BJ (cell line): ENCODE results near the gene HS6ST3. TPM values are rescaled to one million over a fixed set of nuclear protein-coding genes. Genes with fewer than 3 reads are reported as not detected.
A peak's percentile ranks its signal among the peaks of the same experiment; 100 is the strongest.

Experiments
- CTCF ChIA-PET: fragments of 350-600 bp; formaldehyde crosslinking; extraction: SDS; loops from one replicate; lab custom pipeline; 2021; ENCODE audit warnings: antibody characterized with exemption, inconsistent platforms; lab: Yijun Ruan, JAX
- POLR2A ChIA-PET: fragments of 300-600 bp; sonication (Branson Sonifier 250); formaldehyde crosslinking; extraction: SDS; loops from one replicate; lab custom pipeline; 2021; ENCODE audit warnings: antibody characterized with exemption; lab: Charles Lee
- DNase-seq: peaks from one replicate; pipeline ENCODE4 v3.0.0-alpha.2; 2011; ENCODE audit warnings: low read depth
- H3K27me3 ChIP-seq: 2 replicates; pipeline ENCODE4 v1.6.0; 2011; ENCODE audit warnings: low read length; ENCODE audit not compliant: control insufficient read depth, insufficient read depth
- H3K36me3 ChIP-seq: 2 replicates; pipeline ENCODE4 v1.5.1; 2011; ENCODE audit warnings: low read length; ENCODE audit not compliant: control insufficient read depth, insufficient read depth
- H3K4me3 ChIP-seq: 2 replicates; pipeline ENCODE4 v1.5.1; 2011; ENCODE audit warnings: low read depth, mild to moderate bottlenecking, control low read depth, low read length
- polyA plus RNA-seq: library from polyadenylated mRNA; depleted of rRNA; stranded (reverse); fragments of >200 nt; gene quantifications from 2 replicates; pipeline ENCODE4 v1.2.3, GENCODE V29; 2011
- TF ChIP-seq, protein P1 (sequence below): IDR thresholded peaks from 2 replicates; pipeline ENCODE4 v1.5.1; 2011; ENCODE audit warnings: low read depth, mild to moderate bottlenecking, control low read depth, inconsistent platforms, low read length, moderate library complexity; ENCODE audit not compliant: insufficient read depth

The HS6ST3 gene
- polyA plus RNA-seq, 1 experiment = not detected

DNA sequence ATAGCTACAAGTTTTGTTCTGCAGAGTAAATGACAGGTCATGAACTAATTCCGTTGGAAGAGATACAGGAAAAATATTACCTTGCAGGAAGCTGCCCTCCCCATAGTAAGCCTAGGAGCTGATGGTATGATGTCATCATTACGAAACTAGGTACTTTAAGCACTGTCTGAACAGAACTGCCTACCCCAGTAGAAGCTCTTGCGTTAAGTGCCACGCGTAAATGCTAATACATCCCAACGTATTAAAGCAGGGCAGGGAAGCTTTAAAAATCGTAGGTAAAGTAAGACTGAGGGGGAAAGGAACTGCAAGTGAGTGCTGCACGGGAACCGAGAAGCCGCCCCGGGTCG is 37.3 kb upstream of the HS6ST3 start:
- CTCF ChIA-PET = interaction anchor here (1.0 to 1.5 kb wide), 4 partner anchors 19 to 33 kb away, joined by 4 to 7 read pairs (median 4); no protein-coding TSS in a partner anchor
- no peaks in the 10 kb centered on the region for H3K36me3 ChIP-seq
- peak; percentile 7 for DNase-seq
- TF ChIP-seq, protein P1, sequence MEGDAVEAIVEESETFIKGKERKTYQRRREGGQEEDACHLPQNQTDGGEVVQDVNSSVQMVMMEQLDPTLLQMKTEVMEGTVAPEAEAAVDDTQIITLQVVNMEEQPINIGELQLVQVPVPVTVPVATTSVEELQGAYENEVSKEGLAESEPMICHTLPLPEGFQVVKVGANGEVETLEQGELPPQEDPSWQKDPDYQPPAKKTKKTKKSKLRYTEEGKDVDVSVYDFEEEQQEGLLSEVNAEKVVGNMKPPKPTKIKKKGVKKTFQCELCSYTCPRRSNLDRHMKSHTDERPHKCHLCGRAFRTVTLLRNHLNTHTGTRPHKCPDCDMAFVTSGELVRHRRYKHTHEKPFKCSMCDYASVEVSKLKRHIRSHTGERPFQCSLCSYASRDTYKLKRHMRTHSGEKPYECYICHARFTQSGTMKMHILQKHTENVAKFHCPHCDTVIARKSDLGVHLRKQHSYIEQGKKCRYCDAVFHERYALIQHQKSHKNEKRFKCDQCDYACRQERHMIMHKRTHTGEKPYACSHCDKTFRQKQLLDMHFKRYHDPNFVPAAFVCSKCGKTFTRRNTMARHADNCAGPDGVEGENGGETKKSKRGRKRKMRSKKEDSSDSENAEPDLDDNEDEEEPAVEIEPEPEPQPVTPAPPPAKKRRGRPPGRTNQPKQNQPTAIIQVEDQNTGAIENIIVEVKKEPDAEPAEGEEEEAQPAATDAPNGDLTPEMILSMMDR = no peak
- POLR2A ChIA-PET = interaction anchor here (0.6 kb wide), 3 partner anchors 12 to 762 kb away, joined by 3 to 4 read pairs (median 3); no protein-coding TSS in a partner anchor
- peak overlapping the region; percentile 94 for H3K4me3 ChIP-seq
- H3K27me3 ChIP-seq = no peaks in the 10 kb centered on the region; the same call in 1 of the 2 replicates

DNA sequence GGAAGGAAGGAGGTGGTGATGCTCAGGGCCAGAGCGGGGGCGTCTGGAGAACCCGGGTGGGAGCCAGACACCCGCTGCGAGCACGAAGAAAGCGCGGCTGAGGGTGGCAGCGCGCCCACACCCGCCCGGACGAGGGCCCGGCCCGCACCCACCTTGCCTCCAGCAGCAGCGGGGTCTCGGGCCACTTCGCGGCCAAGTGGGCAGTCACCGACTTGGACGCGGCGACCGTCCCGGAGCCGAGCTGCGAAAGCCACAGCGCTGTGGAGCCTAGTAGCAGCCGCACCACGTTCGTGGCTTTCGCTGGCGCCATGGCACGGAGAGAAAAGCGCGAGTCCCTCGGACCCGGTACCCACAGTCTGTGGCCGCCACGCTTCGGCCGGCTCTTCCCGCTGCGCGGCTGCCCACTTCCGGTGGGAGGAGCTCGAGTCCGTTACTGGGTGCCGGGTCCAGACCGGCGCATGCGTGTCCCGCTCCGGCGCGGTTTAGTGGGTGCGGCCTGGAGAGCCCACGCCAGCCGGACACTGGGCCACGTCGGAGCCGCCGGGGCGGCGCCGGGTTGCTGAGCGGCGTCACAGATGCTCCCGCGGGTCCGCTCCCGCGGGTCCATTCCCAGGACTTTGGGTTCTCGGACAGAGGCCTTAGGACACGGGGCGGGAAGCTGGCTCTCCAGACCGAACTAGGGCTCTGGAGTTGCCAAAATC is 36.8 kb upstream of the HS6ST3 start, which contains the start of gene UGGT2:
TSS of gene UGGT2 (minus strand) at position 399 of the 701 bp plus-strand sequence. CDS start at position 310, 89 bp downstream.
- DNase-seq = peak; percentile 73
- TF ChIP-seq, protein P1 = no peak
- Histone ChIP-seq H3K27me3 (no peaks in the 10 kb centered on the region; the same call in 1 of the 2 replicates), H3K36me3 (no peaks in the 10 kb centered on the region), H3K4me3 (peak within 1 kb of the TSS; percentile 94)
- ChIA-PET POLR2A (interaction anchor here (0.6 to 0.7 kb wide), 3 partner anchors 15 to 762 kb away, joined by 3 to 4 read pairs (median 3); no protein-coding TSS in a partner anchor), CTCF (interaction anchor here (0.8 to 1.5 kb wide), 5 partner anchors 20 to 33 kb away, joined by 4 to 7 read pairs (median 4); no protein-coding TSS in a partner anchor)

- TF ChIP-seq, protein P1 = no peak
- Histone ChIP-seq H3K4me3 (no peak overlapping the region), H3K36me3 (no peaks in the 10 kb centered on the region), H3K27me3 (no peaks in the 10 kb centered on the region; the same call in 1 of the 2 replicates)
- ChIA-PET POLR2A (no interaction called here), CTCF (interaction anchor here (1.1 kb wide), 1 partner anchor 9 kb away, joined by 4 read pairs; no protein-coding TSS in a partner anchor)
- no peak for DNase-seq
These were observed 24.1 kb upstream of the HS6ST3 start for GRCh38 chr13:96065849-96066248.

DNA sequence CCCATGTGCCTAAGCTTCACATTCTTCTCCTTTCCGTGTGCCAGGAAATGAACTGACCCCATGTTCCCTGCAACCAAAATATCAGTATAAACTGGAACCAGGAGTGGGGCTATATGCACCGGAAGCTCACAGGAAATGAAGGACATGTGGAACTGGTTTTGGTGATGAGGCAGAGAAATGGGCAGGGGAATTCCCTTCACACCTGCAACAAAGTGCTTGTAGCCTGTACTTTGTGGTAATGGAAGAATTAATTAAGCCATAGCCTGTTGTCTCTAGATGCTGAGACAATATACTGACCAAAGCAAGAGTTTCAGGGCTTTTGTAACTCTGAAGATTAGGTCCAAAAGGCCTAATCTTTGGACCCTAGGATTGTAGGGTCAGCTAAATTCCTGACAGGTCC is 21.2 kb upstream of the HS6ST3 start:
- ChIA-PET CTCF (interaction anchor here (1.3 to 2.5 kb wide), 3 partner anchors 10 to 49 kb away, joined by 4 to 5 read pairs (median 5); no protein-coding TSS in a partner anchor), POLR2A (no interaction called here)
- no peaks in the 10 kb centered on the region for H3K36me3 ChIP-seq
- DNase-seq = no peak
- TF ChIP-seq, protein P1 = no peak
- H3K4me3 ChIP-seq = no peak overlapping the region
- no peaks in the 10 kb centered on the region for H3K27me3 ChIP-seq

GRCh38 chr13:96071504-96071903 is 18.4 kb upstream of the HS6ST3 start:
- TF ChIP-seq, protein P1 = no peak
- no peak overlapping the region for H3K4me3 ChIP-seq
- H3K36me3 ChIP-seq = no peaks in the 10 kb centered on the region
- no peak for DNase-seq
- POLR2A ChIA-PET = no interaction called here
- no peaks in the 10 kb centered on the region for H3K27me3 ChIP-seq
- CTCF ChIA-PET = interaction anchor here (0.5 to 1.2 kb wide), 2 partner anchors 13 to 403 kb away, joined by 7 to 9 read pairs; no protein-coding TSS in a partner anchor
